GM19035 (cell line): Measurements from ENCODE around the gene ODF2.
A peak's percentile ranks its signal among the peaks of the same experiment; 100 is the strongest.
"Not testable (repeated sequence)": the region's sequence is repeated elsewhere in the genome, so short reads cannot be mapped to it uniquely, and the experiment has no call there.

Experiments used
- ATAC-seq: cut with Tn5 transposase; IDR thresholded peaks from one replicate; pipeline ENCODE4 v1.9.1; 2021; ENCODE audit not compliant: unreplicated experiment

The ODF2 gene

GRCh38 chr9:128423356-128423755, 32.5 kb upstream of the ODF2 start:
- ATAC-seq, result not testable (repeated sequence)

- no peak for ATAC-seq
Observed at GRCh38 chr9:128424268-128424780, 31.5 kb upstream of the ODF2 start.

DNA sequence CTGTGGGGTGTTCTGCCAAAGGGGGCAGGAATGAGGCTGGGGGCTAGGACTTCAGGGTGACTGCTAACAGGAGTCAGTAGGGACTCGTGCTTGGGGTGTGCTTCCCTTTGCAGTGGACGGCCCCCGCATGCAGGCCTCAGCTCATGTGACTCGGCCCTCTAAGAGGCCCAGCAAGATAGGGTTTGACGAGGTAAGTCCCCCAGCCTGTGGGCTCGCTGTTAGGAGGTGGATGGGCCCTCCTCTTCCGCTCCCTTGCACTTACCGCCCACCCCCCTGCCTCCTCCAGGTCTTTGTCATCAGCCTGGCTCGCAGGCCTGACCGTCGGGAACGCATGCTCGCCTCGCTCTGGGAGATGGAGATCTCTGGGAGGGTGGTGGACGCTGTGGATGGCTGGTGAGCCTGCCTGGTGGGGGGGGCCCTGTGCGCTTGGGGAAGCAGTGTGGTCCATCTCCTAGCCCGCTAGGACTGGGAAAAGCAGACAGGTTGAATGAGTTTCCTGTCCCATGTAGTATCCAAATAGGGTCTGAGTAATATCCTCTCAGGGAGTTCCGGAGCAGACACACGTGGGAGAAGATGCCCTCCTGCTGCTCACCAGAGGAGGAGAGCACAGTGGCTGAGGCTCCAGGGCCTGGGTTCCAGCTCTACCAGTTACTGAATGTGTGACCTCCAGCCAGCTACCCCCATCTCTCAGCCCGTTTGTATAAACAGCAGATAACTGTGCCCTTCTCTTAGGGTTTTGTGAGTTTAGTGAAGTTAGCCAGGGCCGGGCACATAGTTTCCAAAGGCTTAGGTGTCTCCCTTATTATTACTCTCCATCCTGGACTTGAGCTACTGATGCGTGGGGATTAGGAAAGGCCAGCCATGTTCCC, 26.9 kb upstream of the ODF2 start:
- no peak for ATAC-seq

- no peak for ATAC-seq
Observed at GRCh38 chr9:128429513-128430086, 26.2 kb upstream of the ODF2 start.

DNA sequence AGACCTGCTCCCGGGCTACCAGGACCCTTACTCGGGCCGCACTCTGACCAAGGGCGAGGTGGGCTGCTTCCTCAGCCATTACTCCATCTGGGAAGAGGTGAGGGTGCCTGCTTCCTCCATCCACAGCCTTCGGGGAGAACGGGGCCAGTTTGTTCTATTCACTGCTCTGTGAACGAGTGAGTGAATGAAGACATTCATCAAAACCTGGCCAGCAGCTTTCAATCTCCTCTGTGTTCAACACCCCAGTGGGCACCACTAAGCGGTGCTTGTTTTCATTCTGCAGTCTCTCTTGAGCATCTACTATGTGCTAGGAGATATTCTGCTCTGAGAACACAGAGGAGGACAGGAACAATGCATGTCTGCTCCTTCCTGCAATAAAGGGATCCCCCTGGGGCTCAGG, 24.6 kb upstream of the ODF2 start:
- ATAC-seq, result no peak

DNA sequence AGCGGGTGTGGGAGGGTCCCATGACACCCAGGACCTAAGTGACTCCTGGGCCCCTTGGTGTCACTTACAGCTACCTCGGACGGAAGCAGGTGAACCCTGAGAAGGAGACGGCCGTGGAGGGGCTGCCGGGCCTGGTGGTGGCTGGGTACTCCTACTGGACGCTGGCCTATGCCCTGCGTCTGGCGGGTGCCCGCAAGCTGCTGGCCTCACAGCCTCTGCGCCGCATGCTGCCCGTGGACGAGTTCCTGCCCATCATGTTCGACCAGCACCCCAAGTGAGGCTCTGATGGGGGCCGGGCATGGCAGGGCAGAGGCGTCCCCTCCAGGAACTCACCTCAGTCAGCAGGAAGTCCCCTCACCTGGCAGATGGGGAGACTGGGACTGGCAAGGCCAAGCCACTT, 21.5 kb upstream of the ODF2 start:
- no peak for ATAC-seq

- no peak for ATAC-seq
Observed at GRCh38 chr9:128435611-128436010, 20.2 kb upstream of the ODF2 start.

DNA sequence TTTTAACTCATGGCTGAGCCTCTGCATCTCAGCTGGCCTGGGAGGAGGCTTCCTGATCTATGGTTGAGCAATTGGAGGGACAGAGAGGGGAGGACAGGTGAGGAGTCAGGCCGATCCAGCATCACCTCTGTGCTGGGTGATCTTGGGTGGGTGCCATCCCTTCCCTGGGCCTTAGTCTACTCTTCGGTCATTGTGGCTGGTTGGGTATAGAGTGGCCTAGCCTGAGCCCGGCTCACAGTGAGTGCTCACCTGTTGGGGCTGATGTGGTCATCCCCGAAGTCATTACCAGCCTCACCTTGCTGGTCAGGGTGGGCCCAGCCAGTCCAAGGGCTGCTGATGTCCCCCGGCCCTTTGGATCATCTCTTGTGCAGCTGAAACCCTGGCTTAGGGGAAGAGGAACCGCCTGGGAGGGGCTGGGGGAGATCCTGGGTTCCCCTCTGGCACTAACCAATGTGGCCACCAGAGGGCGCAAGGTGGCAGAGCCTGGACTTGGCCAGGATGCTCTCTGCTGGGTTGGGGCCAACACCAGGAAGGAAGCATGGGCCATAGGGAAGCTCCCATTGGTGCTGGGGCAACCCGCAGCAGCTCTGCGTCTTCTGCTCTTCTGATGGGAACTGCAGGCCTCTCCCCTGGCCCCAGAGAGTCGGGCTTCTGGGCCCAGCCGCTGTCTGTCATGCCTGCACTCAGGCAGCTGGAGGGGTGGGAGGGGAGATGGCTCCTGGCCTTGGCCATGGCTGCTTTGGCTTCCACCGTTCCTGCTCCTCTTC, 17.3 kb upstream of the ODF2 start:
- ATAC-seq, result no peak

DNA sequence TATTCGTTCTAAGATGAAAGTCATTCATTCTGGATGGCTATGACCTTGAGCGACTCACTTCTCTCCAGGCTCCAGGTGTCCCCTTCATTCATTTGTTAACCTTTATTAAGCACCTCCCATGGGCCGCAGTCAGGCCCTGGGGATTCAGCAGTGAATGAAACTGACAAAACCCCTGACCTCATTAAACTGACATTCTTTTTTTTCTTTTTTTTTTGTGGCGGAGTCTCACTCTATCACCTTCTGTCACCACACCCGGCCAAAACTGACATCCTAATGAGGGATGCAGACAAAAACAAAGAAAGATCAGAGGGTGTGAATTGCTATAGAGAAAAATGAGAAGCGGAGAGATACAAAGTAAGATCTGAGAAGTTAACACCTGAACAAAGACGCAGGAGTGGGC, 16.5 kb upstream of the ODF2 start:
- no peak for ATAC-seq

DNA sequence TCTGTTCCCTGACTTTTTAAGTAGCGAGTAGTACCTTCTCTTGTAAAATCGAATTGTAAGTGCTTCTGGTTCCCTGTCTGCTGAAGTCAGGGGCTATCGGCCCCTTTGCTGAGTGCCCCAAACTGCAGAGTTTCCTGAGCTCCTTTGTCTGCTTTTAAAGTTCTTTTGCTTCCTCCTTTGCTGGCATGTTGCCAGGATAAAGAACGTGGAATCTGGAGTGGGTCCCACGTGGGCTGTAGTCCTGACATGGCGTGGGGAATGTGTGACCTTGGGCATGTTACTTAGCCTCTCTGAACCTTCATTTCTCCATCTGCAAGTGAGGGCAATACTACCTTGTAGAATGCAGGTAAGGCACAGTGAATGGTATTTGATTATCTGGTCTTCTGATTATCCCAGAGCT, 13.7 kb upstream of the ODF2 start:
- no peak for ATAC-seq

GRCh38 chr9:128446505-128446904, 9.3 kb upstream of the ODF2 start:
- not testable (repeated sequence) for ATAC-seq

DNA sequence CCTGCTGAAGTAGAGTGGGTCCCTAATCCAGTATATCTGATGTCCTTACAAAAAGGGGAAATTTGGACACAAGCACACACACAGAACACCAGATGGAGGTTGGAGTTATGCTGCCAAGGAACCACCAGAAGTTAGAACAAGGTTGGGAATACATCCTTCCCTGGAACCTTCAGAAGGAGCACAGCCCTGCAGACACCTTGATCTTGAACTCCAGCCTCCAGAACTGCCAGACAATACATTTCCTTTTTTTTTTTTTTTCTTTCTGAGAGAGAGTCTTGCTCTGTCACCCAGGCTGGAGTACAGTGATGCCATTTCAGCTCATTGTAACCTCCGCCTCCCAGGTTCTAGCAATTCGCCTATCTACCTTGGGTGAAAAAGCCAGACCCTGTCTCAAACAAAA, 7.1 kb upstream of the ODF2 start:
- ATAC-seq, result no peak

- ATAC-seq, result no peak
Observed at GRCh38 chr9:128454991-128455390, 815 bp upstream of the ODF2 start.

DNA sequence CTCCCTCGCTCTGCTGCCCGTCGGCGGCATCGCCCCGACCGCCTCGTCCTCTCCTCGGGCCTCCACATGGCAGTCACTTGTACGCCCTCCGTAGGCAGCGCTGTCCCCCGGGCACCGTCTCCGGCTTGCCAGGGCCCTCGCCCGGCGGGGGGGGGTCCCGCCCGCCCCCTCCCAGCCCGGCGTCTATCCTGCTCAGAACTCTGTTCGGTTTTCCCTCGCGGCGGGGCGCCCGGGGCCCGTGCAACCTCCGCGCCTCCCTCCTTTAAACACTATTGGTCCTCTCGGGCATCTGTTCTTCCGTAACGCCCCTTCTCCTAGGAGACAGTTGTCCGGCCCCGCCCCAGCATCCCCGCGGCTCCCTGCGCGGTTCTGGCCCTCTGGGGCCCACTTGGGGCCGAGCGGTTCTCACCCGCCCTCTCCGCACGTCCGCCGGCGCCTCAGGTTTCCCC, 831 bp downstream of the ODF2 start:
- ATAC-seq, result peak; percentile 58

DNA sequence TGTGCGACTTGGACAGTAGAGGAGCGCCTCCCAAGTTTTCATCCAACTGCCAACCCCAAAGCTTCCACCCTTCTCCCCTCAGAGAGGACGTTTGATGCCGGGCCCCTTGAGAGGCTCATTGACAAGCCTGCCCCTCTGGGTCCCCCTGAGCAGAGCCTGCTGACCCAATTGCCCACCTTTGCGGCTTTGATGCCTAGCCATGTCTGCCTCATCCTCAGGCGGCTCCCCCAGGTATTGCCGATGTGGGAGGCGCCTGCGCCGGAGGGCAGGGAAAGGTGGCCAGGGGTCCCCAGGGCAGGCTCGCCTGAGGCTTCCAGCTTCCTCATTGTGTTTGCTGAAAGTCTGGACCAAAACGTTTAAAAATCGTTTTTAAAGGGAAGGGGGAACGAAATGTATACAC, 1.4 kb downstream of the ODF2 start:
- ATAC-seq, result no peak

GRCh38 chr9:128459011-128459410, 3.2 kb downstream of the ODF2 start:
- ATAC-seq, result no peak

- ATAC-seq, result no peak
Observed at GRCh38 chr9:128469070-128469469, 13.3 kb downstream of the ODF2 start.

- ATAC-seq, result no peak
Observed at GRCh38 chr9:128470560-128470959, 14.8 kb downstream of the ODF2 start.

GRCh38 chr9:128473104-128473503, 17.3 kb downstream of the ODF2 start:
- no peak for ATAC-seq

DNA sequence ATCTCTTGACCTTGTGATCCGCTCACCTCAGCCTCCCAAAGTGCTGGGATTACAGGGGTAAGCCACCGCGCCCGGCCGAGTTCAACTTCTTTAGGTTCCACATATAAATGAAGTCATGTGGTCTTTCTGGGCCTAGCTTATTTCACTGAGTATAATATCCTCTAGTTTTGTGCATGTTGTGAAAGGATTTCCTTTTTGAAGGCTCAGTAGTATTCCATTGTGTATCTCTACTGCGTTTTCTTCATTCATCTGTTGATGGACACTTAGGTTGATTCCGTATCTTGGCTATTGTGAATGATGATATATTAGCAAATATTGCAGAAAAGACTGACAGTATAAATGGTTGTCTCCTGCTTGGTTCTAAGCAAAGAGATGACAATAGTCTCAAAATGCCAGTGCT, 20.1 kb downstream of the ODF2 start:
- no peak for ATAC-seq

DNA sequence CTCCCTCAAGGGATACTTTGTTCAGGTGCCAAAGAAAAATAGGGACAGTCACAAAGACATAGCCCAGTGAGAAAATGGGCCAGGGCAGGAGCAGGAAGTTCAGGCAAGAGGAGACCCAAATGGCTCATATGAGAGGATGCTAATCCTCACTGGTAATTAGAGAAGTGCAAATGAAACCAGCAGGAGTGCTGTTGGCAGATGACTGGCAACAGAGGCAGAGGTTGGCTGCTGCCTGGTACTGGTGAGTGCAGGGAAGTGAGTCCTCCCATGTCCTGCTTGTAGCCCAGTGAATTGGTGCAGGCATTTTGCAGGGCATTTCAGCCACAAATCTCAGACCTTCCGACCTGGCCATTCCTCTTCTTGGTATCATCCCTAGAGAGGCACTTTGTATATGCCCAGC, 23.5 kb downstream of the ODF2 start:
- no peak for ATAC-seq

DNA sequence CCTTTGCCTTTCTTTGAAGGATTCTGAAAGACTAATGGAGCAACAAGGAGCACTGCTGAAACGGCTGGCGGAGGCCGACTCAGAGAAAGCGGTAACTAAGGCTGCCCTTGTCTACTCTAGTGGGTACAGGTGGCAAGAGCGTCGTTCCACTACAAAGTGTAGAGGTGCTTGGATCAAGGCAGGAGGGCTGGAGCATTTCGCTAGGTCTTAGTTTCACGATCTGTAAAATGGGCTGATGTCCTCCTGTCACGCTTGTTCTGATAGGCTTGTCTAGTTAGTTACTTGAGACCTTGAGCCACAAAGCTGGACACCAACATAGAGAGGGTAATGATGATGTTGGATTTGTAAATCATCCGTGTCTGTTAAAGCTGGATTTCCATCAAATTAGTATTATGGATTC, 25.8 kb downstream of the ODF2 start:
- no peak for ATAC-seq
